ENCODE measurements around the gene DOP1A. TPM values are rescaled to one million over a fixed set of nuclear protein-coding genes. Genes with fewer than 3 reads are reported as not detected.

DOP1A gene, protein sequence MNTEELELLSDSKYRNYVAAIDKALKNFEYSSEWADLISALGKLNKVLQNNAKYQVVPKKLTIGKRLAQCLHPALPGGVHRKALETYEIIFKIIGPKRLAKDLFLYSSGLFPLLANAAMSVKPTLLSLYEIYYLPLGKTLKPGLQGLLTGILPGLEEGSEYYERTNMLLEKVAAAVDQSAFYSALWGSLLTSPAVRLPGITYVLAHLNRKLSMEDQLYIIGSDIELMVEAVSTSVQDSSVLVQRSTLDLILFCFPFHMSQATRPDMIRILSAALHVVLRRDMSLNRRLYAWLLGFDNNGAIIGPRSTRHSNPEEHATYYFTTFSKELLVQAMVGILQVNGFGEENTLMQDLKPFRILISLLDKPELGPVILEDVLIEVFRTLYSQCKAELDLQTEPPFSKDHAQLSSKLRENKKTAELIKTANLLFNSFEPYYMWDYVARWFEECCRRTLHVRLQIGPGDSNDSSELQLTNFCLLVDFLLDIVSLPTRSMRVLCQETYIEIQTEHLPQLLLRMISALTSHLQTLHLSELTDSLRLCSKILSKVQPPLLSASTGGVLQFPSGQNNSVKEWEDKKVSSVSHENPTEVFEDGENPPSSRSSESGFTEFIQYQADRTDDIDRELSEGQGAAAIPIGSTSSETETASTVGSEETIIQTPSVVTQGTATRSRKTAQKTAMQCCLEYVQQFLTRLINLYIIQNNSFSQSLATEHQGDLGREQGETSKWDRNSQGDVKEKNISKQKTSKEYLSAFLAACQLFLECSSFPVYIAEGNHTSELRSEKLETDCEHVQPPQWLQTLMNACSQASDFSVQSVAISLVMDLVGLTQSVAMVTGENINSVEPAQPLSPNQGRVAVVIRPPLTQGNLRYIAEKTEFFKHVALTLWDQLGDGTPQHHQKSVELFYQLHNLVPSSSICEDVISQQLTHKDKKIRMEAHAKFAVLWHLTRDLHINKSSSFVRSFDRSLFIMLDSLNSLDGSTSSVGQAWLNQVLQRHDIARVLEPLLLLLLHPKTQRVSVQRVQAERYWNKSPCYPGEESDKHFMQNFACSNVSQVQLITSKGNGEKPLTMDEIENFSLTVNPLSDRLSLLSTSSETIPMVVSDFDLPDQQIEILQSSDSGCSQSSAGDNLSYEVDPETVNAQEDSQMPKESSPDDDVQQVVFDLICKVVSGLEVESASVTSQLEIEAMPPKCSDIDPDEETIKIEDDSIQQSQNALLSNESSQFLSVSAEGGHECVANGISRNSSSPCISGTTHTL (N-terminal part only)
- total RNA-seq: 14.6 and 18.9 TPM in 2 replicates

GRCh38 chr6:83067448-83068439 is at the start of gene DOP1A:
Gene DOP1A, plus strand, starts transcription at chr6:83067671. Its CDS starts 29,307 bp downstream, at chr6:83096978.

DNA sequence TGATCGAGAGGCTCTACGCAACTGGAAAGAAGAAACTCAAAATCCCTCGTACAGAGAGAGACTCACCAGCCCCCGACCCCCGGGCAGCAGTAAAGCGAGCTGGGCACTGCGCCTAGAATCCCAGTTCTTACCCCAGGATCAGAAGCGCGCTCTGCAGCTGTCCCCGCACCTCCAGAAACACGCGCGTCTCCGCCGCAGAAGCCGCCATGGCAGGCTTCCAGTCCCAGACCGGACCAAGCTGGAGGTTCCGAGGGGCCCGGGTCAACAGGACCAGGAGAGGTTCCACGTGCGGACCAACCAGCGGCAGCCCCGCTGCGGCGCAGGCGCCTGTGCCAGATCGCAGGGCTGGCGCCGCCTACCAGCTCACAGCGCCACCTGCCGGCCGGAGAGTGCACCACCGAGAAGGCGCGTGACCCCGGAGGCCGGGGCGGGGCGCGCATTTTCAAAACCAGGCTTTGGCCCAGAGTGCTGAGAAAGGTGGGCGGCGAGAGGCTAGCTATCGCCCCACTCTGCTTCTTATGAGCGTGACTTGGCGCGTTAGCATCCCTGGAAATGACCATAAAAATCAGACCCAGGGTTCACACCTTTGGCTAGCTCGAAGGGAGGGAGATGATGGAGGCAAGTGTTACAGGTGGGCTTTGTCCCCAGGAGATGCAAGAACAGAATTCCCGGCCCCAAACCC is 1.8 kb upstream of the DOP1A start, which contains the start of gene UBE3D:
Gene UBE3D, minus strand, starts transcription at position 331 of the 682 bp plus-strand sequence. Its CDS starts 123 bp downstream, at position 208.

DNA sequence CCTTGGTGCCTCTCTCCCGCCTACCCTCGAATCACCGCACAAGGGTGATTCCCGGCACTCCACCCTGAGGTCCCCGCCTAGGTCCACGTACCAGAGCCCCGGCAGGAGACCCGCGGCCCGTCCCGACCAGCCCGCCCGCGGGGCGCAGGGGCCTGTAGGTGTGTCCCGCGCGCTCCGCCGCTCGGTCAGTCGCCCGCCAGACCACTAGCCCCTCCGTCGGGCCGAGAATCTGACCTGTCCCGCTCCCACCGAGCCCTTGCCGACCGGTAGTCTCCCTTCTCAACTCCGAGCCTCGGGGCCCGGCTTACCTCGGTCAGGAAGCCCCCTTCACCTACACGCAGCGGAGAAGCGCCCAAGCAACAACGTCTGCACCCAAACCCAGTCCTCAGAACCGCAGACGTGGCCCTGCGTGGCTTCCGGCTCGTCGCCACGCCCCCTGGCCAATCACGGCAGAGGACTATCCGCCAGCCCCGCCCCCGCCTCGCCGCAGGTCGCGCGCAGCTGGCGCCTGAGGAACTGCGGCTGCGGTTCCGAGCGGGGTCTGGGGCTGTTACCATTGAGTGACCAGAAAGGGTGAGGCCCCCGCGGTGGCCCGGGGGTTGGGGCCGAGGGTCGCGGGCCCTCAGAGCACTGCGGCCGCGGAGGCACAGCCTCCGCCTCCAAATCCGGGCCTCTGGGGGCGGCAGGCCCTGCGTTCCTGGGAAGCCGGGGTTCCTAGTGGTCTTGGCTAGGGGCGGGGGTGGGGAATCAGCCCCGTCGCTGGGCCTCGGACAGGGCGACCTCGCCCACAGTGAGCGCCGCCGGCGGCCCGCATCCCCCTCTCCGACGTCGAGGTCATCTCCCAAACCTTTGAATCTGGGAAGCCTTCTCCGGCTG is 125.6 kb downstream of the DOP1A start, which contains the start of the genes PGM3 and RWDD2A:
Gene PGM3, minus strand, starts transcription at position 395 of the 876 bp plus-strand sequence. CDS start 2,253 bp downstream, outside the sequence.
Gene RWDD2A, plus strand, starts transcription at position 487 of the 876 bp plus-strand sequence. CDS start 1,095 bp downstream, outside the sequence.

Other genes with a start within 250 kb of the DOP1A start
- 3.8 and 6.5 TPM in 2 replicates for gene UBE3D, start 1.8 kb upstream of the DOP1A start, total RNA-seq
- 46.3 and 48.0 TPM in 2 replicates for gene PGM3, start 125.6 kb downstream of the DOP1A start, total RNA-seq
- 3.0 and 4.2 TPM in 2 replicates for gene RWDD2A, start 125.7 kb downstream of the DOP1A start, total RNA-seq